Stimulated activated CD4-positive, alpha-beta T cell treated with anti-CD3 and anti-CD28 coated beads, Interleukin-15, amount 100 ng/mL, for 24 hours (primary cell): ENCODE data around the gene WDR37.
A peak's percentile ranks its signal among the peaks of the same experiment; 100 is the strongest.

Experiments
- DNase-seq: peaks from one replicate; pipeline ENCODE4 v3.0.0-alpha.2; 2020

Gene WDR37

GRCh38 chr10:1074748-1075308 is 18.6 kb downstream of the WDR37 start:
- no peak for DNase-seq

- DNase-seq: no peak
These were observed 22.5 kb downstream of the WDR37 start for GRCh38 chr10:1078668-1079067.

- DNase-seq: no peak
These were observed 27.4 kb downstream of the WDR37 start for GRCh38 chr10:1083581-1083980.

GRCh38 chr10:1084011-1084950 is 28.1 kb downstream of the WDR37 start:
- no peak for DNase-seq

GRCh38 chr10:1085258-1085657 is 29.1 kb downstream of the WDR37 start:
- no peak for DNase-seq

GRCh38 chr10:1086787-1087186 is 30.6 kb downstream of the WDR37 start:
- no peak for DNase-seq

- DNase-seq: no peak
These were observed 33.0 kb downstream of the WDR37 start for GRCh38 chr10:1089017-1089689.

GRCh38 chr10:1090696-1091095 is 34.5 kb downstream of the WDR37 start:
- no peak for DNase-seq

- no peak for DNase-seq
These were observed 37.5 kb downstream of the WDR37 start for GRCh38 chr10:1093696-1094095.

GRCh38 chr10:1094112-1095057 is 38.2 kb downstream of the WDR37 start:
- DNase-seq: peak; percentile 83

- no peak for DNase-seq
These were observed 39.3 kb downstream of the WDR37 start for GRCh38 chr10:1095498-1095897.

GRCh38 chr10:1096287-1096889 is 40.2 kb downstream of the WDR37 start:
- no peak for DNase-seq

- no peak for DNase-seq
These were observed 41.3 kb downstream of the WDR37 start for GRCh38 chr10:1097436-1097835.

- DNase-seq: no peak
These were observed 44.0 kb downstream of the WDR37 start for GRCh38 chr10:1100143-1100542.

GRCh38 chr10:1100691-1101368 is 44.6 kb downstream of the WDR37 start:
- DNase-seq: no peak

GRCh38 chr10:1101946-1102345 is 45.8 kb downstream of the WDR37 start:
- DNase-seq: no peak

- peak; percentile 70 for DNase-seq
These were observed 46.2 kb downstream of the WDR37 start for GRCh38 chr10:1102416-1102815.

- no peak for DNase-seq
These were observed 46.6 kb downstream of the WDR37 start for GRCh38 chr10:1102831-1103230.

- no peak for DNase-seq
These were observed 47.4 kb downstream of the WDR37 start for GRCh38 chr10:1103551-1103950.

GRCh38 chr10:1104971-1105370 is 48.8 kb downstream of the WDR37 start:
- DNase-seq: no peak

- no peak for DNase-seq
These were observed 50.8 kb downstream of the WDR37 start for GRCh38 chr10:1107004-1107403.

GRCh38 chr10:1107679-1108078 is 51.5 kb downstream of the WDR37 start:
- no peak for DNase-seq
